ENCODE results near the gene NPPB.

- TF ChIP-seq, protein P1, sequence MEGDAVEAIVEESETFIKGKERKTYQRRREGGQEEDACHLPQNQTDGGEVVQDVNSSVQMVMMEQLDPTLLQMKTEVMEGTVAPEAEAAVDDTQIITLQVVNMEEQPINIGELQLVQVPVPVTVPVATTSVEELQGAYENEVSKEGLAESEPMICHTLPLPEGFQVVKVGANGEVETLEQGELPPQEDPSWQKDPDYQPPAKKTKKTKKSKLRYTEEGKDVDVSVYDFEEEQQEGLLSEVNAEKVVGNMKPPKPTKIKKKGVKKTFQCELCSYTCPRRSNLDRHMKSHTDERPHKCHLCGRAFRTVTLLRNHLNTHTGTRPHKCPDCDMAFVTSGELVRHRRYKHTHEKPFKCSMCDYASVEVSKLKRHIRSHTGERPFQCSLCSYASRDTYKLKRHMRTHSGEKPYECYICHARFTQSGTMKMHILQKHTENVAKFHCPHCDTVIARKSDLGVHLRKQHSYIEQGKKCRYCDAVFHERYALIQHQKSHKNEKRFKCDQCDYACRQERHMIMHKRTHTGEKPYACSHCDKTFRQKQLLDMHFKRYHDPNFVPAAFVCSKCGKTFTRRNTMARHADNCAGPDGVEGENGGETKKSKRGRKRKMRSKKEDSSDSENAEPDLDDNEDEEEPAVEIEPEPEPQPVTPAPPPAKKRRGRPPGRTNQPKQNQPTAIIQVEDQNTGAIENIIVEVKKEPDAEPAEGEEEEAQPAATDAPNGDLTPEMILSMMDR (IDR thresholded peaks at IDR 0.05; ENCODE audit: insufficient read depth, low read length), result no peak
- TF ChIP-seq REST (IDR thresholded peaks at IDR 0.05; ENCODE audit: insufficient replicate concordance, low read depth) (no peak), POLR2AphosphoS5 (IDR thresholded peaks at IDR 0.05; ENCODE audit: low read depth) (no peak), GABPA (IDR thresholded peaks at IDR 0.05; ENCODE audit: low read depth) (no peak), SPI1 (IDR thresholded peaks at IDR 0.05; ENCODE audit: borderline replicate concordance, low read depth) (no peak)
These were observed 20.8 kb upstream of the NPPB start for GRCh38 chr1:11879311-11880180.
